IMR-90 (cell line): ENCODE data around the gene FAM168B. TPM values are rescaled to one million over a fixed set of nuclear protein-coding genes. Genes with fewer than 3 reads are reported as not detected.

Source experiments
- ATAC-seq: fragments of 200-7000 bp; cut with Tn5 transposase; 2 replicates; pipeline ENCODE4 v1.9.1; 2020; ENCODE audit warnings: low read depth, mild to moderate bottlenecking, moderate library complexity
- BruUV-seq: library from RNA; stranded (reverse); fragments of 400-500 nt; replicated peaks from 2 replicates; lab custom pipeline; 2021; lab: Mats Ljungman, UMichigan
- CTCF ChIA-PET: fragments of 300-600 bp; formaldehyde crosslinking; extraction: SDS; loops from one replicate; lab custom pipeline; 2021; ENCODE audit warnings: antibody characterized with exemption; lab: Yijun Ruan, JAX
- POLR2A ChIA-PET: fragments of 300-600 bp; sonication (Branson Sonifier 250); formaldehyde crosslinking; loops from one replicate; lab custom pipeline; 2022; ENCODE audit warnings: antibody characterized with exemption; ENCODE audit not compliant: unreplicated experiment; lab: Charles Lee
- DNase-seq: peaks from one replicate; pipeline ENCODE4 v3.0.0; 2013
- H2AFZ ChIP-seq: replicated peaks from 2 replicates; pipeline ENCODE3; 2013; ENCODE audit warnings: low read length, mild to moderate bottlenecking; ENCODE audit not compliant: poor library complexity
- H2AK5ac ChIP-seq: 2 replicates; pipeline ENCODE4 v1.6.1; 2013; ENCODE audit warnings: low read depth, low read length, inconsistent platforms
- H2AK9ac ChIP-seq: replicated peaks from 2 replicates; pipeline ENCODE3; 2013; ENCODE audit warnings: mild to moderate bottlenecking, low read depth, low read length, moderate library complexity; ENCODE audit not compliant: poor library complexity
- H2BK120ac ChIP-seq: 2 replicates; pipeline ENCODE4 v1.6.1; 2013; ENCODE audit warnings: low read depth, low read length, inconsistent platforms
- H2BK15ac ChIP-seq: 3 replicates; pipeline ENCODE4 v1.6.1; 2013; ENCODE audit warnings: low read depth, low read length, inconsistent platforms
- H2BK20ac ChIP-seq: 2 replicates; pipeline ENCODE4 v1.6.1; 2013; ENCODE audit warnings: low read depth, mild to moderate bottlenecking, inconsistent platforms, low read length, moderate library complexity
- H2BK5ac ChIP-seq: 2 replicates; pipeline ENCODE4 v1.6.1; 2013; ENCODE audit warnings: mild to moderate bottlenecking, low read depth, low read length, inconsistent platforms; ENCODE audit not compliant: poor library complexity, severe bottlenecking
- H3K14ac ChIP-seq: replicated peaks from 2 replicates; pipeline ENCODE4 v1.6.1; 2013; ENCODE audit warnings: low read depth, low read length, inconsistent platforms
- H3K18ac ChIP-seq: 2 replicates; pipeline ENCODE4 v1.6.1; 2013; ENCODE audit warnings: low read depth, low read length, control low read depth
- H3K23ac ChIP-seq: 2 replicates; pipeline ENCODE4 v1.6.1; 2013; ENCODE audit warnings: low read depth, low read length, inconsistent platforms
- H3K27ac ChIP-seq: 2 replicates; pipeline ENCODE4 v1.5.1; 2013; ENCODE audit warnings: mild to moderate bottlenecking, control low read depth, low read length; ENCODE audit not compliant: insufficient read depth
- H3K27me3 ChIP-seq: 2 replicates; pipeline ENCODE4 v1.6.1; 2013; ENCODE audit warnings: low read length; ENCODE audit not compliant: control insufficient read depth, insufficient read depth
- H3K36me3 ChIP-seq: 2 replicates; pipeline ENCODE4 v1.6.1; 2013; ENCODE audit warnings: low read length, mixed read lengths; ENCODE audit not compliant: control insufficient read depth, insufficient read depth
- H3K4ac ChIP-seq: 2 replicates; pipeline ENCODE4 v1.6.1; 2013; ENCODE audit warnings: low read depth, low read length, inconsistent platforms
- H3K4me1 ChIP-seq: 2 replicates; pipeline ENCODE4 v1.6.1; 2013; ENCODE audit warnings: low read length, mixed read lengths; ENCODE audit not compliant: control insufficient read depth, insufficient read depth
- H3K4me2 ChIP-seq: 2 replicates; pipeline ENCODE4 v1.6.1; 2013; ENCODE audit warnings: low read depth, mild to moderate bottlenecking, control low read depth, low read length, moderate library complexity
- H3K4me3 ChIP-seq: 2 replicates; pipeline ENCODE4 v1.5.1; 2013; ENCODE audit warnings: low read depth, mild to moderate bottlenecking, control low read depth, low read length, moderate library complexity; ENCODE audit not compliant: insufficient read depth
- H3K56ac ChIP-seq: 2 replicates; pipeline ENCODE4 v1.6.1; 2013; ENCODE audit warnings: low read length, inconsistent platforms; ENCODE audit not compliant: insufficient read depth; ENCODE audit errors: extremely low read depth
- H3K79me1 ChIP-seq, 2 experiments: 2 replicates each; pipeline ENCODE4 v1.6.1; 2013; ENCODE audit warnings: low read length in 2 of 2, inconsistent platforms in 1 of 2, low read depth in 1 of 2
- H3K9ac ChIP-seq: 2 replicates; pipeline ENCODE4 v1.6.1; 2013; ENCODE audit warnings: low read depth, low read length, control low read depth
- H3K9me1 ChIP-seq: 2 replicates; pipeline ENCODE4 v1.6.1; 2013; ENCODE audit warnings: low read length, inconsistent platforms; ENCODE audit not compliant: insufficient read depth
- H3K9me3 ChIP-seq: 2 replicates; pipeline ENCODE4 v1.6.1; 2013; ENCODE audit warnings: low read length; ENCODE audit not compliant: control insufficient read depth, insufficient read depth
- H4K20me1 ChIP-seq: 2 replicates; pipeline ENCODE4 v1.6.1; 2013; ENCODE audit warnings: low read length, inconsistent platforms; ENCODE audit not compliant: insufficient read depth
- H4K5ac ChIP-seq: 2 replicates; pipeline ENCODE4 v1.6.1; 2013; ENCODE audit warnings: mild to moderate bottlenecking, low read depth, low read length, control low read depth
- H4K8ac ChIP-seq, 2 experiments: 2 replicates each; pipeline ENCODE4 v1.6.1; 2013; ENCODE audit warnings: low read depth in 2 of 2, low read length in 2 of 2, control low read depth in 1 of 2, inconsistent platforms in 1 of 2
- H4K91ac ChIP-seq: 2 replicates; pipeline ENCODE4 v1.6.1; 2013; ENCODE audit warnings: low read depth, low read length, inconsistent platforms; ENCODE audit not compliant: insufficient read depth
- BHLHE40 ChIP-seq: fragments of 150-350 bp; IDR thresholded peaks from 2 replicates; pipeline ENCODE4 v1.6.1; 2016; ENCODE audit warnings: mild to moderate bottlenecking, low read depth, low read length
- CEBPB ChIP-seq: IDR thresholded peaks from 2 replicates; pipeline ENCODE4 v1.6.1; 2012; ENCODE audit warnings: low read depth, low read length, improper control_type of control experiment
- CHD1 ChIP-seq: IDR thresholded peaks from 2 replicates; pipeline ENCODE4 v1.6.1; 2012; ENCODE audit warnings: low read depth, low read length, improper control_type of control experiment
- CTCF ChIP-seq: conservative IDR thresholded peaks from 2 replicates; pipeline ENCODE4 v1.5.1; 2012; ENCODE audit warnings: mild to moderate bottlenecking, low read depth, low read length, improper control_type of control experiment
- FOS ChIP-seq: fragments of 150-350 bp; IDR thresholded peaks from 2 replicates; pipeline ENCODE4 v1.6.1; 2016; ENCODE audit warnings: low read depth, low read length
- MAFK ChIP-seq: IDR thresholded peaks from 2 replicates; pipeline ENCODE4 v1.6.1; 2012; ENCODE audit warnings: low read depth, low read length, improper control_type of control experiment
- MAZ ChIP-seq: IDR thresholded peaks from 2 replicates; pipeline ENCODE4 v1.6.1; 2012; ENCODE audit warnings: low read depth, mild to moderate bottlenecking, low read length, improper control_type of control experiment, moderate library complexity, borderline replicate concordance
- MXI1 ChIP-seq: IDR thresholded peaks from 2 replicates; pipeline ENCODE4 v1.6.1; 2012; ENCODE audit warnings: low read depth, mild to moderate bottlenecking, low read length, moderate library complexity, borderline replicate concordance
- NFE2L2 ChIP-seq: fragments of 150-350 bp; IDR thresholded peaks from 2 replicates; pipeline ENCODE4 v1.6.1; 2016; ENCODE audit warnings: low read depth, mild to moderate bottlenecking, low read length
- RAD21 ChIP-seq: IDR thresholded peaks from 2 replicates; pipeline ENCODE4 v1.6.1; 2012; ENCODE audit warnings: low read length, improper control_type of control experiment
- RCOR1 ChIP-seq: IDR thresholded peaks from 2 replicates; pipeline ENCODE4 v1.6.1; 2012; ENCODE audit warnings: mild to moderate bottlenecking, low read length, improper control_type of control experiment; ENCODE audit not compliant: insufficient replicate concordance
- RFX5 ChIP-seq: IDR thresholded peaks from 2 replicates; pipeline ENCODE4 v1.8.0; 2012; ENCODE audit warnings: low read depth, mild to moderate bottlenecking, low read length, moderate library complexity
- SMC3 ChIP-seq: fragments of 150-350 bp; IDR thresholded peaks from 2 replicates; pipeline ENCODE4 v1.6.1; 2016; ENCODE audit warnings: low read depth, mild to moderate bottlenecking, antibody characterized with exemption, low read length, moderate library complexity
- WGBS, 2 experiments: methylation state at CpG; one replicate each; pipeline versions ENCODE4 v1.1.5 to v1.1.7; 2013; ENCODE audit warnings: missing lambda C conversion rate in 2 of 2; ENCODE audit not compliant: insufficient read length in 1 of 2; ENCODE audit errors: extremely low coverage in 2 of 2; 5-methylcytosine and 5-hydroxymethylcytosine counted together
- dilution Hi-C: fragments of 300-500 bp; cut with HindIII; formaldehyde crosslinking; loops from one replicate; pipeline ENCODE4 v1.14.3; 2018; ENCODE audit warnings: low sequenced_read_pairs; ENCODE audit not compliant: unreplicated experiment
- in situ Hi-C: fragments of 300-500 bp; cut with MboI; formaldehyde crosslinking; loops from 3 replicates; pipeline ENCODE4 v1.14.3; 2019; ENCODE audit warnings: low sequenced_read_pairs, inconsistent platforms, mixed read lengths
- intact Hi-C: fragments of 100-400 bp; cut with micrococcal nuclease; formaldehyde crosslinking; loops from 2 replicates; pipeline ENCODE4 v1.10.0; 2022
- polyA plus RNA-seq, 3 experiments: library from polyadenylated mRNA; depleted of rRNA; stranded (reverse); fragments of >200 nt; gene quantifications; 2 replicates each; pipeline ENCODE4 v1.2.3, GENCODE V29; 2012; ENCODE audit warnings: low replicate concordance in 1 of 3
- total RNA-seq: library from RNA; depleted of rRNA; stranded (reverse); fragments of >200 nt; gene quantifications from 2 replicates; pipeline ENCODE4 v1.2.3, GENCODE V29; 2012
- TF ChIP-seq, protein P1 (sequence below): fragments of 150-350 bp; IDR thresholded peaks from 2 replicates; pipeline ENCODE4 v1.6.1; 2017; ENCODE audit warnings: mild to moderate bottlenecking, antibody characterized with exemption, low read length, low read depth
- TF ChIP-seq, protein P2 (sequence below): fragments of 150-350 bp; IDR thresholded peaks from 2 replicates; pipeline ENCODE4 v1.6.1; 2016; ENCODE audit warnings: low read depth, mild to moderate bottlenecking, low read length, moderate library complexity, borderline replicate concordance

The FAM168B gene
- total and polyA plus RNA-seq, 2 of the 4 experiments (the other 2 are of a cell fraction): 76.4 to 106 TPM

GRCh38 chr2:131041402-131042147 is 51.7 kb downstream of the FAM168B start:
- in situ Hi-C loops (no loop called here), dilution Hi-C loops (no loop called here), intact Hi-C loops (no loop called here)
- peaks cover 3% of the 10 kb centered on the region for H3K36me3 ChIP-seq
- H4K91ac ChIP-seq: no peak overlapping the region
- H3K14ac ChIP-seq: no peak overlapping the region
- H3K4me1 ChIP-seq: no peaks in the 10 kb centered on the region
- H2BK15ac ChIP-seq: no peak overlapping the region
- no peak overlapping the region for H3K27ac ChIP-seq
- H3K9ac ChIP-seq: no peak overlapping the region
- WGBS, 2 experiments: 83% methylated on average over 8 of the region's 14 CpGs; no CpG with 5 or more reads in 1 of the 2 experiments
- no peak overlapping the region for H3K23ac ChIP-seq
- no peak overlapping the region for H2AFZ ChIP-seq
- peaks cover 13% of the 10 kb centered on the region; the same call in 1 of the 2 replicates for H3K27me3 ChIP-seq
- no peak overlapping the region for H3K4me3 ChIP-seq
- H3K4ac ChIP-seq: no peak overlapping the region
- no peak overlapping the region for H3K18ac ChIP-seq
- peaks cover 5% of the 10 kb centered on the region; the same call in 1 of the 2 replicates for H4K20me1 ChIP-seq
- ChIA-PET POLR2A (interaction anchor here (0.6 kb wide), 1 partner anchor 44 kb away, joined by 3 read pairs; no protein-coding TSS in a partner anchor), CTCF (no interaction called here)
- BruUV-seq: no TSS peak
- ATAC-seq: no peak
- H3K4me2 ChIP-seq: no peak overlapping the region
- H3K9me3 ChIP-seq: no peaks in the 10 kb centered on the region
- no peak overlapping the region for H4K5ac ChIP-seq
- H2AK5ac ChIP-seq: no peak overlapping the region
- no peak overlapping the region for H2AK9ac ChIP-seq
- no peak overlapping the region for H3K56ac ChIP-seq
- no peak for DNase-seq
- H2BK20ac ChIP-seq: no peak overlapping the region
- H2BK120ac ChIP-seq: no peak overlapping the region
- H4K8ac ChIP-seq: no peak overlapping the region
- no peaks in the 10 kb centered on the region for H3K79me1 ChIP-seq
- no peak overlapping the region for H2BK5ac ChIP-seq
- H3K9me1 ChIP-seq: no peaks in the 10 kb centered on the region
- TF ChIP-seq MAZ (no peak), BHLHE40 (no peak), CEBPB (no peak), RAD21 (no peak), CTCF (no peak), MAFK (no peak), RFX5 (no peak), NFE2L2 (no peak), FOS (no peak), MXI1 (no peak), CHD1 (no peak), RCOR1 (no peak), SMC3 (no peak)
- TF ChIP-seq, protein P1, sequence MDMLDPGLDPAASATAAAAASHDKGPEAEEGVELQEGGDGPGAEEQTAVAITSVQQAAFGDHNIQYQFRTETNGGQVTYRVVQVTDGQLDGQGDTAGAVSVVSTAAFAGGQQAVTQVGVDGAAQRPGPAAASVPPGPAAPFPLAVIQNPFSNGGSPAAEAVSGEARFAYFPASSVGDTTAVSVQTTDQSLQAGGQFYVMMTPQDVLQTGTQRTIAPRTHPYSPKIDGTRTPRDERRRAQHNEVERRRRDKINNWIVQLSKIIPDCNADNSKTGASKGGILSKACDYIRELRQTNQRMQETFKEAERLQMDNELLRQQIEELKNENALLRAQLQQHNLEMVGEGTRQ: no peak
- TF ChIP-seq, protein P2, sequence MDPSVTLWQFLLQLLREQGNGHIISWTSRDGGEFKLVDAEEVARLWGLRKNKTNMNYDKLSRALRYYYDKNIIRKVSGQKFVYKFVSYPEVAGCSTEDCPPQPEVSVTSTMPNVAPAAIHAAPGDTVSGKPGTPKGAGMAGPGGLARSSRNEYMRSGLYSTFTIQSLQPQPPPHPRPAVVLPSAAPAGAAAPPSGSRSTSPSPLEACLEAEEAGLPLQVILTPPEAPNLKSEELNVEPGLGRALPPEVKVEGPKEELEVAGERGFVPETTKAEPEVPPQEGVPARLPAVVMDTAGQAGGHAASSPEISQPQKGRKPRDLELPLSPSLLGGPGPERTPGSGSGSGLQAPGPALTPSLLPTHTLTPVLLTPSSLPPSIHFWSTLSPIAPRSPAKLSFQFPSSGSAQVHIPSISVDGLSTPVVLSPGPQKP: no peak
